ENCODE data around the gene LTB.

The LTB gene

DNA sequence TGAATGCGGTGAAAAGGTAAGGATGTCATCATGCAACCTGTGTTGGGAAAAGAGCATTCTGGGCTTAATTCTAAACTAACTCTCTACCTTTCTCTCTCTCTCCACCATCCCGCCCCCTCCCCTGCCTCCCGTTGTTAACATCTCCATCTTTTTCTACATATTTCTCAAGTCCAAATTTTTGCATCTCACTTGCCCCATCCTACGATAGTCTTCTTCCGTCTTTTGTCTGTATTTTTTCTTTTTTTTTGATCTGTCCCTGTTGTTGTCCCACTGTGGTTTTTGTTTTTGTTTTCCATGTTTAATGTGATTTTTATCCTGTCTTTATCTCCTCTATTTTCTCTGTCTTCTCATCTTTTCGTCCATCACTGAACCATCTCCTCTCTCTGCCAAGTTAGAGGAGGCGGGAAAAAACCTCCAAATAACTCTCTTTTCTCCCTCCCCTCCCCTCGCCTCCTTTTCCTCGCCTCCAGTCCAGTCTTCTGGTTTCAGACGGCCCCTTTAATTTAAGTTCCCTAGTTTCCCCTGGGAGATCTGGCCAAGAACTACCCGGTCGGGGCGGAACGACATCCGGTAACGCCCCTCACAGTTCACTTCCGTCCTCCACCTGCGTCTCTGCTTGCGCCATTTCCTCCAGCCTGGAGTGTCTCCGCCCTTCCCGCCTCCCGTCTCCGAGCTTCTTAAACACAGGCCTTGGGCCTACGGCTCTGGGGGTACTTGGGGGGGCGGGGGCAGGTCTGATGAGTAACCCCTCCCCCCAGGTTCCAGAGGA is 35.1 kb downstream of the LTB start, which contains the start of gene NFKBIL1 (continued):
- TF ChIP-seq, protein P1, sequence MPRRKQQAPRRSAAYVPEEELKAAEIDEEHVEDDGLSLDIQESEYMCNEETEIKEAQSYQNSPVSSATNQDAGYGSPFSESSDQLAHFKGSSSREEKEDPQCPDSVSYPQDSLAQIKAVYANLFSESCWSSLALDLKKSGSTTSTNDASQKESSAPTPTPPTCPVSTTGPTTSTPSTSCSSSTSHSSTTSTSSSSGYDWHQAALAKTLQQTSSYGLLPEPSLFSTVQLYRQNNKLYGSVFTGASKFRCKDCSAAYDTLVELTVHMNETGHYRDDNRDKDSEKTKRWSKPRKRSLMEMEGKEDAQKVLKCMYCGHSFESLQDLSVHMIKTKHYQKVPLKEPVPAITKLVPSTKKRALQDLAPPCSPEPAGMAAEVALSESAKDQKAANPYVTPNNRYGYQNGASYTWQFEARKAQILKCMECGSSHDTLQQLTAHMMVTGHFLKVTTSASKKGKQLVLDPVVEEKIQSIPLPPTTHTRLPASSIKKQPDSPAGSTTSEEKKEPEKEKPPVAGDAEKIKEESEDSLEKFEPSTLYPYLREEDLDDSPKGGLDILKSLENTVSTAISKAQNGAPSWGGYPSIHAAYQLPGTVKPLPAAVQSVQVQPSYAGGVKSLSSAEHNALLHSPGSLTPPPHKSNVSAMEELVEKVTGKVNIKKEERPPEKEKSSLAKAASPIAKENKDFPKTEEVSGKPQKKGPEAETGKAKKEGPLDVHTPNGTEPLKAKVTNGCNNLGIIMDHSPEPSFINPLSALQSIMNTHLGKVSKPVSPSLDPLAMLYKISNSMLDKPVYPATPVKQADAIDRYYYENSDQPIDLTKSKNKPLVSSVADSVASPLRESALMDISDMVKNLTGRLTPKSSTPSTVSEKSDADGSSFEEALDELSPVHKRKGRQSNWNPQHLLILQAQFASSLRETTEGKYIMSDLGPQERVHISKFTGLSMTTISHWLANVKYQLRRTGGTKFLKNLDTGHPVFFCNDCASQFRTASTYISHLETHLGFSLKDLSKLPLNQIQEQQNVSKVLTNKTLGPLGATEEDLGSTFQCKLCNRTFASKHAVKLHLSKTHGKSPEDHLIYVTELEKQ (tag by site-specific recombination; IDR thresholded peaks at IDR 0.05; ENCODE audit: borderline replicate concordance): no peak
- TF ChIP-seq REPIN1 (tag by site-specific recombination; IDR thresholded peaks at IDR 0.05; ENCODE audit: low read depth) (peak; percentile 77; the same call in 1 of the 2 replicates), ZNF433 (tag by site-specific recombination; IDR thresholded peaks at IDR 0.05; ENCODE audit: low read depth) (no peak), WT1 (tag by site-specific recombination; IDR thresholded peaks at IDR 0.05) (peak; percentile 78), ZNF23 (tag by site-specific recombination; IDR thresholded peaks at IDR 0.05; ENCODE audit: borderline replicate concordance) (no peak), ZNF610 (tag by site-specific recombination; IDR thresholded peaks at IDR 0.05; ENCODE audit: borderline replicate concordance) (peak; percentile 51; the same call in 1 of the 2 replicates), ZNF174 (tag by site-specific recombination; IDR thresholded peaks at IDR 0.05) (no peak), ZNF654 (tag by site-specific recombination; IDR thresholded peaks at IDR 0.05; ENCODE audit: low read depth) (peak; percentile 24), ZNF175 (tag by site-specific recombination; IDR thresholded peaks at IDR 0.05) (no peak), ZNF48 (tag by site-specific recombination; IDR thresholded peaks at IDR 0.05) (no peak), KLF1 (tag by site-specific recombination; IDR thresholded peaks at IDR 0.05) (peak; percentile 98), ZSCAN30 (tag by site-specific recombination; IDR thresholded peaks at IDR 0.05) (peak; percentile 97), HOXA7 (CRISPR knock-in tag; IDR thresholded peaks at IDR 0.05; ENCODE audit: borderline replicate concordance) (no peak), ZNF473 (tag by site-specific recombination; IDR thresholded peaks at IDR 0.05) (no peak), ZBTB8A (tag by site-specific recombination; IDR thresholded peaks at IDR 0.05) (peak; percentile 52), ZNF548 (tag by site-specific recombination; IDR thresholded peaks at IDR 0.05) (no peak), ZNF132 (tag by site-specific recombination; IDR thresholded peaks at IDR 0.05; ENCODE audit: borderline replicate concordance) (no peak), ZFP69B (tag by site-specific recombination; IDR thresholded peaks at IDR 0.05) (peak; percentile 92), ZNF184 (tag by site-specific recombination; IDR thresholded peaks at IDR 0.05) (0 out of 2 replicates have a peak, but pooled peaks have one; percentile 31)
- TF ChIP-seq, protein P2, sequence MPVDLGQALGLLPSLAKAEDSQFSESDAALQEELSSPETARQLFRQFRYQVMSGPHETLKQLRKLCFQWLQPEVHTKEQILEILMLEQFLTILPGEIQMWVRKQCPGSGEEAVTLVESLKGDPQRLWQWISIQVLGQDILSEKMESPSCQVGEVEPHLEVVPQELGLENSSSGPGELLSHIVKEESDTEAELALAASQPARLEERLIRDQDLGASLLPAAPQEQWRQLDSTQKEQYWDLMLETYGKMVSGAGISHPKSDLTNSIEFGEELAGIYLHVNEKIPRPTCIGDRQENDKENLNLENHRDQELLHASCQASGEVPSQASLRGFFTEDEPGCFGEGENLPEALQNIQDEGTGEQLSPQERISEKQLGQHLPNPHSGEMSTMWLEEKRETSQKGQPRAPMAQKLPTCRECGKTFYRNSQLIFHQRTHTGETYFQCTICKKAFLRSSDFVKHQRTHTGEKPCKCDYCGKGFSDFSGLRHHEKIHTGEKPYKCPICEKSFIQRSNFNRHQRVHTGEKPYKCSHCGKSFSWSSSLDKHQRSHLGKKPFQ (tag by site-specific recombination; IDR thresholded peaks at IDR 0.05): no peak
- TF ChIP-seq, protein P3, sequence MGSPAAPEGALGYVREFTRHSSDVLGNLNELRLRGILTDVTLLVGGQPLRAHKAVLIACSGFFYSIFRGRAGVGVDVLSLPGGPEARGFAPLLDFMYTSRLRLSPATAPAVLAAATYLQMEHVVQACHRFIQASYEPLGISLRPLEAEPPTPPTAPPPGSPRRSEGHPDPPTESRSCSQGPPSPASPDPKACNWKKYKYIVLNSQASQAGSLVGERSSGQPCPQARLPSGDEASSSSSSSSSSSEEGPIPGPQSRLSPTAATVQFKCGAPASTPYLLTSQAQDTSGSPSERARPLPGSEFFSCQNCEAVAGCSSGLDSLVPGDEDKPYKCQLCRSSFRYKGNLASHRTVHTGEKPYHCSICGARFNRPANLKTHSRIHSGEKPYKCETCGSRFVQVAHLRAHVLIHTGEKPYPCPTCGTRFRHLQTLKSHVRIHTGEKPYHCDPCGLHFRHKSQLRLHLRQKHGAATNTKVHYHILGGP (tag by site-specific recombination; IDR thresholded peaks at IDR 0.05): no peak
- TF ChIP-seq, protein P4, sequence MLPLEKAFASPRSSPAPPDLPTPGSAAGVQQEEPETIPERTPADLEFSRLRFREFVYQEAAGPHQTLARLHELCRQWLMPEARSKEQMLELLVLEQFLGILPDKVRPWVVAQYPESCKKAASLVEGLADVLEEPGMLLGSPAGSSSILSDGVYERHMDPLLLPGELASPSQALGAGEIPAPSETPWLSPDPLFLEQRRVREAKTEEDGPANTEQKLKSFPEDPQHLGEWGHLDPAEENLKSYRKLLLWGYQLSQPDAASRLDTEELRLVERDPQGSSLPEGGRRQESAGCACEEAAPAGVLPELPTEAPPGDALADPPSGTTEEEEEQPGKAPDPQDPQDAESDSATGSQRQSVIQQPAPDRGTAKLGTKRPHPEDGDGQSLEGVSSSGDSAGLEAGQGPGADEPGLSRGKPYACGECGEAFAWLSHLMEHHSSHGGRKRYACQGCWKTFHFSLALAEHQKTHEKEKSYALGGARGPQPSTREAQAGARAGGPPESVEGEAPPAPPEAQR (tag by site-specific recombination; IDR thresholded peaks at IDR 0.05): peak; percentile 53; the same call in 1 of the 2 replicates
- TF ChIP-seq, protein P5, sequence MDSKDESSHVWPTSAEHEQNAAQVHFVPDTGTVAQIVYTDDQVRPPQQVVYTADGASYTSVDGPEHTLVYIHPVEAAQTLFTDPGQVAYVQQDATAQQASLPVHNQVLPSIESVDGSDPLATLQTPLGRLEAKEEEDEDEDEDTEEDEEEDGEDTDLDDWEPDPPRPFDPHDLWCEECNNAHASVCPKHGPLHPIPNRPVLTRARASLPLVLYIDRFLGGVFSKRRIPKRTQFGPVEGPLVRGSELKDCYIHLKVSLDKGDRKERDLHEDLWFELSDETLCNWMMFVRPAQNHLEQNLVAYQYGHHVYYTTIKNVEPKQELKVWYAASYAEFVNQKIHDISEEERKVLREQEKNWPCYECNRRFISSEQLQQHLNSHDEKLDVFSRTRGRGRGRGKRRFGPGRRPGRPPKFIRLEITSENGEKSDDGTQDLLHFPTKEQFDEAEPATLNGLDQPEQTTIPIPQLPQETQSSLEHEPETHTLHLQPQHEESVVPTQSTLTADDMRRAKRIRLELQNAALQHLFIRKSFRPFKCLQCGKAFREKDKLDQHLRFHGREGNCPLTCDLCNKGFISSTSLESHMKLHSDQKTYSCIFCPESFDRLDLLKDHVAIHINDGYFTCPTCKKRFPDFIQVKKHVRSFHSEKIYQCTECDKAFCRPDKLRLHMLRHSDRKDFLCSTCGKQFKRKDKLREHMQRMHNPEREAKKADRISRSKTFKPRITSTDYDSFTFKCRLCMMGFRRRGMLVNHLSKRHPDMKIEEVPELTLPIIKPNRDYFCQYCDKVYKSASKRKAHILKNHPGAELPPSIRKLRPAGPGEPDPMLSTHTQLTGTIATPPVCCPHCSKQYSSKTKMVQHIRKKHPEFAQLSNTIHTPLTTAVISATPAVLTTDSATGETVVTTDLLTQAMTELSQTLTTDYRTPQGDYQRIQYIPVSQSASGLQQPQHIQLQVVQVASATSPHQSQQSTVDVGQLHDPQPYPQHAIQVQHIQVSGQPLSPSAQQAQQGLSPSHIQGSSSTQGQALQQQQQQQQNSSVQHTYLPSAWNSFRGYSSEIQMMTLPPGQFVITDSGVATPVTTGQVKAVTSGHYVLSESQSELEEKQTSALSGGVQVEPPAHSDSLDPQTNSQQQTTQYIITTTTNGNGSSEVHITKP (tag by site-specific recombination; IDR thresholded peaks at IDR 0.05): peak; percentile 96
- TF ChIP-seq, protein P6, sequence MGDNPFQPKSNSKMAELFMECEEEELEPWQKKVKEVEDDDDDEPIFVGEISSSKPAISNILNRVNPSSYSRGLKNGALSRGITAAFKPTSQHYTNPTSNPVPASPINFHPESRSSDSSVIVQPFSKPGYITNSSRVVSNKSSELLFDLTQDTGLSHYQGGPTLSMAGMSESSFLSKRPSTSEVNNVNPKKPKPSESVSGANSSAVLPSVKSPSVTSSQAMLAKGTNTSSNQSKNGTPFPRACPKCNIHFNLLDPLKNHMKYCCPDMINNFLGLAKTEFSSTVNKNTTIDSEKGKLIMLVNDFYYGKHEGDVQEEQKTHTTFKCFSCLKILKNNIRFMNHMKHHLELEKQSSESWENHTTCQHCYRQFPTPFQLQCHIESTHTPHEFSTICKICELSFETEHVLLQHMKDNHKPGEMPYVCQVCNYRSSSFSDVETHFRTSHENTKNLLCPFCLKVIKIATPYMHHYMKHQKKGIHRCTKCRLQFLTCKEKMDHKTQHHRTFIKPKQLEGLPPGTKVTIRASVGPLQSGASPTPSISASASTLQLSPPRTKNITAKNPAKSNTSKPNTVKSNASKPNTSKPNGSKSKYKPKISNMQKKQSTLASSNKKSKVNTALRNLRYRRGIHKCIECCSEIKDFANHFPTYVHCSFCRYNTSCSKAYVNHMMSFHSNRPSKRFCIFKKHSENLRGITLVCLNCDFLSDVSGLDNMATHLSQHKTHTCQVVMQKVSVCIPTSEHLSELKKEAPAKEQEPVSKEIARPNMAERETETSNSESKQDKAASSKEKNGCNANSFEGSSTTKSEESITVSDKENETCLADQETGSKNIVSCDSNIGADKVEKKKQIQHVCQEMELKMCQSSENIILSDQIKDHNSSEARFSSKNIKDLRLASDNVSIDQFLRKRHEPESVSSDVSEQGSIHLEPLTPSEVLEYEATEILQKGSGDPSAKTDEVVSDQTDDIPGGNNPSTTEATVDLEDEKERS (tag by site-specific recombination; IDR thresholded peaks at IDR 0.05): 0 out of 2 replicates have a peak, but pooled peaks have one; percentile 58

Data from HEK293 (cell line).